Progenitor cell of endocrine pancreas (in vitro differentiated cells): ENCODE data around the gene TRMT44. TPM values are rescaled to one million over a fixed set of nuclear protein-coding genes. Genes with fewer than 3 reads are reported as not detected.

Experiments
- DNase-seq: peaks from one replicate; pipeline ENCODE4 v3.0.0; 2021; ENCODE audit warnings: low spot score; ENCODE audit not compliant: unreplicated experiment
- H3K27ac Mint-ChIP-seq: 2 replicates; pipeline ENCODE4 v1.8.0; 2021; ENCODE audit warnings: mild to moderate bottlenecking, moderate library complexity, mixed read lengths
- H3K27me3 Mint-ChIP-seq: 2 replicates; pipeline ENCODE4 v1.8.0; 2021; ENCODE audit warnings: mixed read lengths
- H3K36me3 Mint-ChIP-seq: 2 replicates; pipeline ENCODE4 v1.8.0; 2022; ENCODE audit warnings: mixed read lengths; ENCODE audit not compliant: insufficient read depth
- H3K4me1 Mint-ChIP-seq: 2 replicates; pipeline ENCODE4 v1.8.0; 2021; ENCODE audit warnings: low read depth, mixed read lengths
- H3K4me3 Mint-ChIP-seq: 2 replicates; pipeline ENCODE4 v1.8.0; 2021; ENCODE audit warnings: low read depth, mild to moderate bottlenecking, moderate library complexity, mixed read lengths
- H3K9me3 Mint-ChIP-seq: 2 replicates; pipeline ENCODE4 v1.8.0; 2021; ENCODE audit warnings: low read depth, mixed read lengths
- total RNA-seq: library from RNA; stranded (reverse); gene quantifications from 2 replicates; pipeline ENCODE4 v1.2.1, GENCODE V29; 2021
- TF ChIP-seq, protein P1 (sequence below): fragments of 200-600 bp; sonication (generic); IDR thresholded peaks from one replicate; pipeline ENCODE4 v1.5.0; 2021; ENCODE audit warnings: antibody characterized with exemption, mild to moderate bottlenecking; ENCODE audit not compliant: unreplicated experiment

TRMT44 gene
- total RNA-seq, 1 donor from 2014 or later = 31.0 TPM

DNA sequence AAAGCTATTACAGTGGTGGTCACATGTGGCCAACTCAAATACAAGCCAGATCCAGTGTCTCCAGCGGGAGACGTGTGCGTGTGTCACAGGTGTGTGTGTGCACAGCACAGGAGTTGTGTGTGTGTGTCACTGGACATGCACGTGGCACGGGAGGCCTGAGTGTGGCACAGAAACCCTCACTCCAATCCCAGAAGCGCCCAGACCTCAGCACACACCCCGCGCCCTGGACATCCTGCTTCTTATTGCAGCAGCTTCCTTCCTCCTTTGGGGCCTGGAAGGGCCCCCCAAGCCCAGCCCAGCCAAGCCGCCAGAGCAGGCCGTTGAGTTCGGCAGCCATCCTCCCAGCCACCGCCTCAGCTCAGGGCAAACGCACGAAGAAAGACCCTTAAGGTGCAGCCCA, 37.9 kb upstream of the TRMT44 start:
- TF ChIP-seq, protein P1, sequence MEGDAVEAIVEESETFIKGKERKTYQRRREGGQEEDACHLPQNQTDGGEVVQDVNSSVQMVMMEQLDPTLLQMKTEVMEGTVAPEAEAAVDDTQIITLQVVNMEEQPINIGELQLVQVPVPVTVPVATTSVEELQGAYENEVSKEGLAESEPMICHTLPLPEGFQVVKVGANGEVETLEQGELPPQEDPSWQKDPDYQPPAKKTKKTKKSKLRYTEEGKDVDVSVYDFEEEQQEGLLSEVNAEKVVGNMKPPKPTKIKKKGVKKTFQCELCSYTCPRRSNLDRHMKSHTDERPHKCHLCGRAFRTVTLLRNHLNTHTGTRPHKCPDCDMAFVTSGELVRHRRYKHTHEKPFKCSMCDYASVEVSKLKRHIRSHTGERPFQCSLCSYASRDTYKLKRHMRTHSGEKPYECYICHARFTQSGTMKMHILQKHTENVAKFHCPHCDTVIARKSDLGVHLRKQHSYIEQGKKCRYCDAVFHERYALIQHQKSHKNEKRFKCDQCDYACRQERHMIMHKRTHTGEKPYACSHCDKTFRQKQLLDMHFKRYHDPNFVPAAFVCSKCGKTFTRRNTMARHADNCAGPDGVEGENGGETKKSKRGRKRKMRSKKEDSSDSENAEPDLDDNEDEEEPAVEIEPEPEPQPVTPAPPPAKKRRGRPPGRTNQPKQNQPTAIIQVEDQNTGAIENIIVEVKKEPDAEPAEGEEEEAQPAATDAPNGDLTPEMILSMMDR = no peak
- no peak overlapping the region for H3K4me3 Mint-ChIP-seq
- H3K27me3 Mint-ChIP-seq = no peaks in the 10 kb centered on the region
- DNase-seq = no peak
- H3K4me1 Mint-ChIP-seq = no peaks in the 10 kb centered on the region
- H3K27ac Mint-ChIP-seq = no peak overlapping the region
- H3K36me3 Mint-ChIP-seq = peaks cover 22% of the 10 kb centered on the region
- peaks cover 7% of the 10 kb centered on the region for H3K9me3 Mint-ChIP-seq

GRCh38 chr4:8403173-8403753, 37.3 kb upstream of the TRMT44 start:
- TF ChIP-seq, protein P1 = peak; percentile 97
- H3K27ac Mint-ChIP-seq = peak overlapping the region; percentile 92

DNA sequence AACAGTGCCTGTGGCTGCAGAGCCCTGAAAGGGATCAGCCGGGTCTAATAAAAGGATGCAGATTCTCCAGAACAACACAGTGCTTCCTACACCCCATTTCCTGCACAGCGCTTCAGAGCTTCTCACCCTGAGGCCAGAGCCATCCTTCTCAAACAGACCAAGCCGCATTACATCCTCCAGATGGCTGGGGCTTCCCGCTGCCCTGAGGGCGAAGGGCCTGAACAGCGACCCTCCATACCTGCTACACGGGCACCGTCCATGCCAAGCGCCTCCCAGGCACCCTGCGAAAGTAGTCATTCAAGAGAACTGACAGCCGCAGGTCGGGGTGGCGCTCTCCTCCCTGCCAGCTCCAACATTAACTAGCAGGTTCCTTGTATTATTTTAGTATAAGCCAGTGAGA, 36.6 kb upstream of the TRMT44 start:
- Mint-ChIP-seq H3K9me3 (peaks cover 7% of the 10 kb centered on the region), H3K4me1 (no peaks in the 10 kb centered on the region), H3K36me3 (peaks cover 18% of the 10 kb centered on the region), H3K27me3 (no peaks in the 10 kb centered on the region), H3K27ac (no peak overlapping the region), H3K4me3 (no peak overlapping the region)
- no peak for DNase-seq
- TF ChIP-seq, protein P1 = no peak

More at GRCh38 chr4:8403173-8403753, 37.3 kb upstream of the TRMT44 start:
- DNase-seq = peak; percentile 74
- H3K4me1 Mint-ChIP-seq = no peaks in the 10 kb centered on the region
- peaks cover 7% of the 10 kb centered on the region for H3K9me3 Mint-ChIP-seq
- H3K36me3 Mint-ChIP-seq = peaks cover 22% of the 10 kb centered on the region
- H3K27me3 Mint-ChIP-seq = no peaks in the 10 kb centered on the region
- no peak overlapping the region for H3K4me3 Mint-ChIP-seq

DNA sequence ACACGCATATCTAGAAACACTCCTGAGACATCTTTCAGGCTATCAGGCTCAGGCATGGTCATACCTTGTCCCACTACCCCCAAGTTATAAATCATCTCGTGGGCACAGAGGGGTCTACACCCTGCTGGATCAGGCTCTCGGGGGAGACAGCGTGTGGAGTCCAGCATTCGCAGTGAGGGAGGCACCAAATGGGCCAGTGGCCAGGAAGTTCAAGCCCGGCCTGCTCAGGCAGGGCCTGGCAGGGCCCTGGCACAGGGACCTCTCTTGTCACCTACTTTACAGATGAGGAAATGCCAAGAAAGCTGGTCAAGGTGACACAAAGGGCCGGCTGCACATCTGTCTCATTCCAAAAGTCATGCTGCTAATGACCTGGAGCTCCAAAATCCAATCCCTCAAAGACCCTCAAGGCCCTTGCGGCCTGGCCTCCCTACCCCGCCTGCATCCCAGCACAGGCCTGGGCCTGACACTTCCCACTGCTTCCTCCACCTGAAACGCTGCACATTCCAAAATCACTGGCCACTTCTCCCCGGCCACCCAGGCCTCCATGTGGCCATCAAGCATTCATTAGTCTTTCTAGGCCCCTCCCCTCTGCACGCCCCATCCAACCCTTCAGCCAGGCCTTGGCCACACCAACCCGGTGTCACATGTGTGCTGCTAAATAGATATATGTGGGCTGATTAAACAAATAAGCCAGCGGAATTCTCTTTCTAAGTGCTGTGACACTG, 35.6 kb upstream of the TRMT44 start:
- Mint-ChIP-seq H3K9me3 (peaks cover 7% of the 10 kb centered on the region), H3K27me3 (no peaks in the 10 kb centered on the region), H3K4me3 (no peak overlapping the region), H3K27ac (no peak overlapping the region), H3K4me1 (no peaks in the 10 kb centered on the region), H3K36me3 (peaks cover 19% of the 10 kb centered on the region)
- TF ChIP-seq, protein P1 = no peak
- DNase-seq = no peak

DNA sequence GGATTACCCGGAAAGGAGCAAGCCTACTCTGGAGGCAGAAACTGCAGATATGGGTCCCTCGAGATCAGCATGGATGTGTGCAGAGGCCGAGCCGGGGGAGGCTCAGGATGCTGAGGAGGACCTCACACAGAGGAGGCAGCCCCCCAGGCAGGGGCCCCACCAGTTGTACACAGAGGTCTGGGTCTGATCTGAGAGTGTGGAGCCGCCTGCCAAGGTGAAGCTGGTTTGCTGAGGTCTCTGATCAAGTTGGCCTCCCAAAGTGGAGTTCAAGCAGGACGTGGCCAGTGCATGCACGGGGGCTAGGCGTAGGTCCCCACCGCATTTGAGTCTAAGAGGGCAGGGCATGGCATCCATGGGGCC, 35.1 kb upstream of the TRMT44 start:
- H3K4me3 Mint-ChIP-seq = no peak overlapping the region
- TF ChIP-seq, protein P1 = no peak
- no peaks in the 10 kb centered on the region for H3K27me3 Mint-ChIP-seq
- no peaks in the 10 kb centered on the region for H3K4me1 Mint-ChIP-seq
- peaks cover 19% of the 10 kb centered on the region for H3K36me3 Mint-ChIP-seq
- no peak overlapping the region for H3K27ac Mint-ChIP-seq
- H3K9me3 Mint-ChIP-seq = peaks cover 7% of the 10 kb centered on the region
- DNase-seq = no peak
